ENCODE measurements around the gene TBC1D16.

The TBC1D16 gene

DNA sequence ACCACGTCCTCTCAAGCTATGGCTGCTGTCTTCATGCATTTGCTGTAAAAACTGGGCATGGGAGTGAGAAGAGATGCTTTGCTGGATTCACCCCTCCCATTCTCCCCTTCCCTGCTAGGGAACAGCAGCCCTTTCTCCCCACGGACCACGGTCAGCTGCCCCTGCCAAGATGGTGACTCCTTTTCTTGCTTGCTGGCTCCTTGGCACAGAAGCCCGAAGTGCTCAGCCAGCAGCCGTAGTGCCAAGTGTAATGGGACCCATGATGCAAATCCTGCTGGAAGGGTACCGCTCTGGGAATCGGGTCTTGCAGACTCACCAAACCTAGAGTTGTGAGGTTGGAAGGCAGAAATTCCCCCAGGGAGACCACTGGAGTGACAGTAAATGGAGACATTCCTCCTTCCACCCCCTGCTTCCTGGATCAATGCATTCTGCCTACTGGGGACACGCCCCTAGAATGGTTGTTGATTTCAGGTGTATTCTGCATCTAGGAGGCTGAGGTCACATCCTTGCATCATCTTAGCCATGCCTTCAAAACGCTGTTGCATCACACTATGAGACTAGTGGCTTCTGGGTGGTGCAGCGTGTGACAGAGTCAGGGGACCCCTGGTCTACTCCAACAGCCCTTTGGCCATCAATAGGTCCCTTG, 133.4 kb downstream of the TBC1D16 start:
- no peak for TF ChIP-seq CTCF (IDR thresholded peaks at IDR 0.05)

DNA sequence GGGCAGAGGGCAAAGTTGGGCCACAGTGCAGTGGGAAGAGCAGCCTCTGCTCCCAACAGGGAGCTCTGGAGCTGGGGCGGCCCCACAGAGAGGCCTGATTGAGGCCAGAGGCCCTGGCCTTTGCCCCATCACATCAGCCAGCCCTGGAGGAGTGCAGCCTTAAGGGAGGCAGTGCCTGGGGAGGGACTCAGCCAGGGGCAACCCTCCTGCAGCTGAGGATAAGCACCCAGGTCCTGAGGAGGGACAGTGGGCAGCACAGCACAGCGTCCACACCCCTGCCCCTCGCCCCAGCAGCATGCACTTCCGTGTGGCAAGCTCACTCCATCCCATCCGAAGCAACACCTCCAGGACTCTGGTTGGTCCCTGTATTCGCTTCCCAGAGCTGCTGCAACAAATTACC, 134.5 kb downstream of the TBC1D16 start:
- no peak for TF ChIP-seq CTCF (IDR thresholded peaks at IDR 0.05)

DNA sequence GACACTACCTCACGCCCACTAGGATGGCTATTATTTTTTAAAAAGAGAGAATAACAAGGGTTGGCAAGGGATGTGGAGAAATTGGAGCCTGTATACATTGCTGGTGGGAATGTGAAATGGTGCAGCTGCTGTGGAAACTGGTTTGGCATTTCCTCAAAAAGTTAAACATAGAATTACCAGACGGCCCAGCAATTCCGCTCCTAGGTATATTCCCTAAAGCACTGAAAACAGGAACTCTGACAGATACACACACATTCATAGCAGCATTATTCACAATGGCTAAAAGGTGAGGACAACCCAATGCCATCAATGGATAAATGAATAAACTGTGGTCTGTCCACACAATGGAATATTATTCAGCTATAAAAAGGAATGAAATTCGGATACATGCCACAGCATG, 136.1 kb downstream of the TBC1D16 start:
- TF ChIP-seq CTCF (IDR thresholded peaks at IDR 0.05): no peak

DNA sequence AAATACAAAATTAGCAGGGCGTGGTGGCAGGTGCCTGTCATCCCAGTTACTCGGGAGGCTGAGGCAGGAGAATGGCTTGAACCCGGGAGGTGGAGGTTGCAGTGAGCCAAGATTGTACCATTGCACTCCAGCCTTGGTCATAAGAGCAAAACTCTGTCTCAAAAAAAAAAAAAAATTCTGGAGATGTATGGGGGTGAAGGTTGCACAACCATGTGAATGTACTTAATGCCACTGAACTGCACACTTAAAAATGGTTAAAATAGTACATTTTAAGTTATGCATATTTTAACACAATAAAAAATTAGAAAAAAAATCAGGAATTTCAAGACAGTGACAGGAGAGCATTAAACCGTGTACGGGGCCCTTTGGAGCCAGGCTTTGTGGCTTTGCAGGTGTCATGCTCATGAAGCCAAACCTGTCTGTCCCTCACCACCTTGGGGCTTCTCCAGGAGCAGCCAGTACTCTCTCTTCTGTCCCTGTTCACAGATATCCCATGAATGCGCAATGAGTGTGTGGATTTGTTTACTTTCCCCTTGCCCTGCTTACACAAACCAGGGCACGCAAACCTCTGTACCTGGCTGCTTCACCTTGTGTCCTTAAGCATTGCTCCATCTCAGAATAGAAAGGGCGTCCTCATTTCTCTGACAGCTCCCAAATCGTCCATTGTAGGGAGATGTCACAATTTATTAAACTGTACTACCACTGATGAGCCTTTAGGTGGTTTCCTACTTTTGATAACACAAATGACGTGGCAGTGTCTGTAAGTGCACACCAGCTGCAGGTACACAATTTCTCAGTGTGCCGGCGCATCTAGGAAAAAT, 138.2 kb downstream of the TBC1D16 start:
- no peak for TF ChIP-seq CTCF (IDR thresholded peaks at IDR 0.05)

DNA sequence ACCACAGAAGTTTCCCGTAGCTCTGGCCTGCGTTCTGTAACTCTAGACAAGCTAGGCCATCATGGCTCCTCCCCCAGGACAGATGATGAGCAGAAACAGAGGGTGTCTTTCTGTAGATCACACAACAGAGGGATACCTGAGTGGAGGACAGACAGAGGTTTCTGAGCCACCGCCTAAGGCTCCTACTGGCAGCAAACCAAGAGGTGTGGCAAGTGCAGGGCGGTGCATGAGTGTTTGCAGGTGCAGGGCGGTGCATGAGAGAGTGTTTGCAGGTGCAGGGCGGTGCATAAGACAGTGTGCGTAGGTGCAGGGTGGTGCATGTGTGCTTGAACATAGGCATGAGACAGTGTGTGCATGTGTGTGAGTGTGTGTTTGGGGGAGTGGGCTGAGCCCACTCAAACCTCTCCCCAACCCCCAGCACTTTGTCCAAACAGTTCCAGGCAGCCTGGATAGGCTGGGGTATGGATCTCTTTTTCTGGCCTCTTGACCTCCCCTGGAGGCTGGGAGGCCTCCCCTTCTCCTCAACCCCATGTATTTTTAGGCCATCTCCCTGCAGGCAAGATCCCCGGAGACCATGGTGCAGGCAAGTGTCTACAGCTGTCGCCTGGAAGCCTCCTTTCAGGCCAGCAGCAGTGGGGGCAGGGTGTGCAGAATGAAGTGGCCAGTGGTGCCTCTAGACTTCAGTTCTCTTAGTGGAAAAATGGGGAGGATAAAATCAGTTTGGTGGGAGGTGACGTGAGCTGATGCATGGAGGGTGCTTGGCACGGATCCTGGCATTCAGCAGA, 143.0 kb downstream of the TBC1D16 start:
- TF ChIP-seq CTCF (IDR thresholded peaks at IDR 0.05): no peak

DNA sequence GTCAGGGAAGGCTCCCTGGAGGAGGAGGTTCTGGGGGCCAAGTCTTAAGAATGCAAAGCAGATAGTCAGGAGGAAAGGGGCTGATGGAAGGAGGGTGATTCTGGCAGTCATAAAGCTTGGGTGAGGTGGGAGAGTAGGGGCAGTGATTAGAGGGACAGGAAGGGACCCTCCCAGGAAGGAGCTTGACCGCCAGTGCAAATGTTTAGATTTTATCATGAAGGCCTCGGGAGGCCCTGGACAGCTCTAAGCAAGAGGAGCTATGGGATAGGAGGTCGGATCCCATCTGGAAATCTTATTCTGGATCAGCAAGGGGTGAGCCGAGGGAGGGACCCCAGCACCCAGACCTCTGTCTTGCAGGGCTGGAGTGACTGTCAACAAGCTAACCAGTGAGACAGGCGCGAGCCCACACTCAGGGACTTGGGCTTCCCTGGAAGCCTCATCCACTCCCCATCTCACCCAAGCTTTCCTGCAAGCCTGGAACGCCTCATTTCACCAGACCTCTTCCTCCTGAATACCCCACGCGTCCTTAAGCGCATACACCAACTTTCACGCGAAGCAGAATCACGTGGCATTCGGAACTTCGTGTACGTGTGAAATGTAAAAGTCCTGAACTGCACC, 144.4 kb downstream of the TBC1D16 start:
- TF ChIP-seq CTCF (IDR thresholded peaks at IDR 0.05): no peak

- TF ChIP-seq CTCF (IDR thresholded peaks at IDR 0.05): no peak
Observed at GRCh38 chr17:79890706-79891105, 145.0 kb downstream of the TBC1D16 start.
